Activated CD8-positive, alpha-beta memory T cell treated with anti-CD3 and anti-CD28 coated beads, Interleukin-2, amount 50 U/mL, for 4 hours (primary cell): ENCODE results near the gene ATP1B3.
"Not testable (repeated sequence)": the region's sequence is repeated elsewhere in the genome, so short reads cannot be mapped to it uniquely, and the experiment has no call there.

Source experiments
- DNase-seq: peaks from one replicate; pipeline ENCODE4 v3.0.0-alpha.2; 2020

The ATP1B3 gene

DNA sequence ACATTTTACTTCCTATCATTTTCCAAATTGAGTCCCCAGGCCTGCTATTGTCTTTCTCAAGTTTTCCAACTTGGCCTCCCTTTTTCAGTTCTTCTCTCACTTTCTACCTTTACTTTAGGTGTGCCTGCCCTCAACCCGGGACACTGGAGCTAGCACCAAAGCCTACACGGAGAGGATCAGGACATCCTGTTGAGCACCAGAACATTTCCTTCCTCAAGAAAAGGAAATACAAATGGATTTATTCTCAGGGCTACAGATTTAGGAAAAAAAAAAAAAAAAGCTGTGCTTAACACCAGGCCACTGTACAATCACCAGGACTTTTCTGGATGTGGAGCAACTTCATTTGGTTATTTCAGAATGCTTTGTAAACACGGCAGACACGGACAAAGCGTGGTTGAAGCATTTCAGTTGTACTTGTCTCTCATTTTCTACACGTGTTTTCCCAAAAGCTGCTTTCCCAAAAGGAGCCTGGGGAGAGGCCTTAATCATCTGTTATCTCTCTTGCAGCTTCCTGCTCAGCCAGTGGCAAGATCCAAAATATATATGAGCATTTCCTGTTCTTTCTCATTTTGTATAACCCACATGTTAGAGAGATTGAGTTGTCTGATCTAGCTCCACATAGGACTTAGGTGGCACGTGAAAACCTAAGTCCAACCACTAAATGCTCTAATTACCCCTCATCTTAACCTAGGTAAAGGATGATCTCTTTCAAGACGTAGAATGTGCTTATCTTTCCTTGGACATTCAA is 15.5 kb upstream of the ATP1B3 start:
- DNase-seq: no peak

GRCh38 chr3:141862279-141862816 is 14.1 kb upstream of the ATP1B3 start:
- no peak for DNase-seq

DNA sequence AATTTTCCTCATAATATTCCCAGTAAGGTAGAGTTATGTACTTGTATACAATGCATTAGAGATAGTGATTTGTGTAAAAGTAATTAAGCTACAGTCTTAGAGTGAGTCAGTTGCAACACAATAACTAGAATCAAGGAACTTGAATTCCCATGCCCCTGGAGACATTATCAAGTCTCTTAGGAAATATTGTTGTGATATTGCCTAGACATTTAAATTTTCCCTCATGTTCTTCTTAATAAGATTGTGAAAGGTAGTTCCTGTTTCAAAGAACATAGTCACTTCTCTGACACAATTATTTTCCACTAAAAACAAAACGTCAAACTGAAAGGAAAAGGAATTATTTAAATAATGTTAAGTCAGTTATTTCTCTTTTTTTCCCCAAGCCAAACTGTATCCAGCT is 13.0 kb upstream of the ATP1B3 start:
- DNase-seq: no peak

DNA sequence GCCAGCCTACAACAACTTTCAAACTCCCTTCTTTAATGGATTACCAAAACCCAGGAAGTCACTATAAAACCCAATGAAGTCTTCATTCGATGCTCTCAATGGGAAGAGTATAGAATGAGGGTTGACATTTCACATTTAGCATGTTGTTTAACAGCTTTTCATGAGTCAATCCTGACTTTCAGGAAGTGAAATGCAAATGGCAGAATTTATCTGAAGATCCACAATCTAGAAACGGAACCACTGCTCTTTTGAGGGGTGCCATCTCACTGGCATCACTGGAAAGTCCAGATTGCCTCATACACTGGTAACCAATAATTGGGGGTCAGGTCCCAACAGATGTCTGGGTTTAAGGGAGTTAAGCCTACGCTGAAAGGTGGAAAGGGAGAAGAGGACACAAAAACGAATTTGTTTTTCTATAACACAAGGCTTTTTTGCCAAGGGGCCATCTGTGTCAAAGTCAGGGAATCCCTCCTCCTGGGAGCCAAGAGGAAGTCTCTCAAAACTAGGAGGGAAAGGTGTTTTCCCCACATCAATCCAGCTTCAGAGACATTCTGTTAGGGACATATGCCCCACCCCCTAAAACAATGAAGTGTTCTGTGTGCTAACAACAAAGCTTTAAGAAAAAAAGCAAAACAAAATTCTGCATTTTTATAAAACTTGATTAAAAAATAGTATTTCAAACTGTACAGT is 12.0 kb upstream of the ATP1B3 start:
- no peak for DNase-seq

GRCh38 chr3:141865101-141865500 is 11.3 kb upstream of the ATP1B3 start:
- DNase-seq: no peak

- no peak for DNase-seq
These were observed 6.3 kb upstream of the ATP1B3 start for GRCh38 chr3:141870091-141870687.

GRCh38 chr3:141875374-141875892 is 1.0 kb upstream of the ATP1B3 start:
- DNase-seq: peak; percentile 83

DNA sequence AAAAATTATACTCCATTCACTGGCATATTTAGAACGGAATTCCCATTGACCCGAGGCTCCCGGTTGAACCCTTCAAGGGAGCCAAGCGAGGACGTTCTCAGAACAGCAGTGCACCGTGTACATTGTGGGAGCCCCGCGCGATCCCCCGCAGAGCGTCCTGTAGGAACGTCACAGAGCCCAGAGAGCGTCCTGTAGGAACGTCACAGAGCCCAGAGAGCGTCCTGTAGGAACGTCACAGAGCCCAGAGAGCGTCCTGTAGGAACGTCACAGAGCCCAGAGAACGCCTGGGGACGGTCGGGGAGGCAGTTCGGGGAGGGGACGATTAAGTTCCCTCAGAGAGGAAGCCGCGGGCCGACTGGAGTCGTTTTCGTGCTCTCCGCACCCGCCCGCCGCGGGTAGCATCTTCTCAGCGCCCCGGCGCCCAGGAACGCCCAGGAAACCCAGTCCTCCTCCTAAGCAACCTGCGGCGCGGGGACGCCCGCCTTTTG is 506 bp upstream of the ATP1B3 start:
- DNase-seq: no peak

DNA sequence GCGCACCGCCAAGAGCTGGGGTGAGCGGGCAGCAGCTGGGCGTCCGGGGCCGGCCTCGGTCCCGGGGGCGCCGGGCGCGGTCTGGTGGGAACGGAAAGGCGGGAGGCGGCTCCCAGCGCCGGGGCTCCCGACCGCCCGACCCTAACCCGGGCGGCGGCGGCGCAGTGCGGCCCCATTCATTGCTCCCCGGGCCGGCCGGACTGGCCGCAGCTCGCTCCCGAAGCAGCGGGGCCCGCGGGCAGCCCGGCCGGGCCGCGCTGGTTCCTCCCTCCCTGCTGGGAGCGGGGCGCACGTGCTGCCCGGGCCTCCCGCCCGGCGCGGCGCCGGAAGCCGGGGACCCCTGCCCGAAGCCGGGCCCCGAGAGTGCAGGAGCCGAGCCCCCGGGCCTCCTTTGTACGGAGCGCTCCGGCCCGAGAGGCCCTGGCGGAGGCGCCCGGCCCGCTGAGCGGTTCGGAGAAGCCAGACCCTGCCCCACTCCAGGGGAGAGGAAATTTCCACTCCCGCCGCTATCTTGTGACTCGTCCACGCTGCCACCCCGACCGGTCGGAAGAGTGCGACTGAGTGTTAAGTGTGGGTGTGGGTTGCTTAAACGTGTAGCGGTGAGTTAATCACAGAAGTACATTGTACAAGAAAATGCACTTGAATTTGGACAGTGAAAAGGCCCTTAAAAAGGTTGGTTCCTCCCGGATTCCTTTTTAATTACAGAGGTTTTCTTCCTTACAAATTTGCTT is 613 bp downstream of the ATP1B3 start:
- DNase-seq: peak; percentile 69

- DNase-seq: no peak
These were observed 1.5 kb downstream of the ATP1B3 start for GRCh38 chr3:141877911-141878310.

- no peak for DNase-seq
These were observed 1.9 kb downstream of the ATP1B3 start for GRCh38 chr3:141878326-141878725.

GRCh38 chr3:141878817-141879216 is 2.4 kb downstream of the ATP1B3 start:
- DNase-seq: no peak

GRCh38 chr3:141881702-141882101 is 5.3 kb downstream of the ATP1B3 start:
- DNase-seq: no peak

GRCh38 chr3:141887051-141887450 is 10.6 kb downstream of the ATP1B3 start:
- DNase-seq: no peak

GRCh38 chr3:141888548-141888947 is 12.1 kb downstream of the ATP1B3 start:
- not testable (repeated sequence) for DNase-seq

- DNase-seq: no peak
These were observed 18.2 kb downstream of the ATP1B3 start for GRCh38 chr3:141894524-141895176.

DNA sequence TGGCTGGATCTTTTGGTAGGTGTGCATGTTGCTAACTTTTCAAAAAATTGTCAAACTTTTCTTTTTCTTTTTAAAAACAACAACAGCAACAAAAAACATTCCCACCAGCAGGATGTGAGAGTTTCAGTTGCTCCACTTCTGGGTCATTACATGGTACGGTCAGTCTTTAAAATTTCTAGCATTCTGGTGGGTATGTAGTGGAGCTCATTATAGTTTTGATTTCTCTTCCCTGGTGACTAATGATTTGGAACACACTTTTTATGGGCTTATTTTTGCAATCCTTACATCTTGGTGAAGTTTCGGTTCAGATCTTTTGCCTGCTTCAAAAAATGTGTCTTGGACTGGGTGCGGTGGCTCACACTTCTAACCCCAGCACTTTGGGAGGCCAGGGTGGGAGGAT is 19.3 kb downstream of the ATP1B3 start:
- DNase-seq: no peak

DNA sequence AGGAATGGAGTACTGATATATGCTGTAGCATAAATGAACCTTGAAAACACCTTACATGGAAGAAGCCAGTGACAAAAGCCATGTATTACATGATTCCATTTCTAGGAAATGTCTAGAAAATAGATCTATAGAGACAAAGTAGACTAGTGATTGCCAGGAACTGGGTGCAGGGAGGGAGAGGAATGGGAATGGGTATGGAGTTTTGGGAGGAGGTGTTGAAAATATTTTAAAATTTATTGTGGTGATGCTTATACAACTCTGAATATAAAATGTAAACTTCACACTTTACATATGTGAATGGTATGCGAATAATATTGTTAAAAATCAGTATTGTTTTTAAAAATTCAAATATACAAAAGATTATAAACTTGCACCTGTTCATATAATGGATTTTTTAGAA is 22.5 kb downstream of the ATP1B3 start:
- no peak for DNase-seq

DNA sequence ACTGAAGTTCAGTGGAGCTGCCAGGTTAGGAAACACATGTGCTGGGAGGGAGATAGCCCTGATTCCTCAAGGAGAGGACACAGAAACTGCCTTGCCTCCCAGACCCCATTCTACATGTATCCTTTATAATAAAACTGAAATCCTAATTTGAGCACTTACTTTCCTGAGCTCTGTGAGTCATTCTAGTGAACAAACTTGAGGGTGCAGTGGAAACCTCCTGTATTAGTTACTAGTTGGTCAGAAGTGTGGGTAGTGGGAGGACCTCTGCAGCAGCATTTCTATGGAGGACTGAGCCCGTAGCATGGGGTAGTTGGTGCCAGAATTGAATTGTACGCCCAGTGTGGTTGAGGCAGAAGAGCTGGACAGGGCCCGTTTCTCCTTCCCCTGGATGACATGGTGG is 23.9 kb downstream of the ATP1B3 start:
- DNase-seq: no peak

DNA sequence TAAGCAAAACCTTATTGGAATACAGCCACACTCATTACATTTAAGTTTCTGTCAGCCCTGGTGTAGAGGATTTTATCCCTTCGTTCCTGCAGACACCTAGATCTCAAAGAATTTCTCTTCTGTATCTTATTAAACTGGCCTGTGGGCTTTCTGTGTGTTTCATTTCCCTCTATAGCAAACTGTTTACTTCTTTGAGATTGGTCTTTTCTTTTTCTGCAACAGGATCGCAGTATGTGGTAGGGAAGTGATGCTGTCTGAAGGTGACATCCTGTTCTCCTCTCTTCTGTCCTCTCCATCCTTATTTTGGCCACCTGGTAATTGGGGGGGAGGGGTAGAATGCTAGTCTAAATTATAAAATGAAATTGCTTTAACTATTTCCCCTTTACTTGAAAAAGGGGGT is 25.5 kb downstream of the ATP1B3 start:
- no peak for DNase-seq

DNA sequence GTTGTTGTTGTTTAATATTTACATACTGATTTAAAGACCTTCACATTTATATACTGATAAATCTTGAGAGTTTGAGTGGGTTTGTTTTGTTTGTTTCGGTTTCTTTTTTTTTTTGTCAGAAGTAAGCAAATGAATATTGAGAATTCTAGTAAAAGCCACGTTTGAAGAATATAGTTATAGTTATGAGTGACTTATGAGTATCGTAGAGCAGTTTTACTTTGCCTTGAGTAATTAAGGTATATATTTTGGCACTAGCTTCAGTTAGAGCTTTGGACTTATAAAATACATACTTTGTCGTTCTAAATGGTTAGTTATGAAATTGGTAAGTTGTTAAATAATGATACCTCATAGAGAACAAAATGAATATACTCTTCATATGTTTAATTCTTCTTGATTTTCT is 27.8 kb downstream of the ATP1B3 start:
- no peak for DNase-seq

DNA sequence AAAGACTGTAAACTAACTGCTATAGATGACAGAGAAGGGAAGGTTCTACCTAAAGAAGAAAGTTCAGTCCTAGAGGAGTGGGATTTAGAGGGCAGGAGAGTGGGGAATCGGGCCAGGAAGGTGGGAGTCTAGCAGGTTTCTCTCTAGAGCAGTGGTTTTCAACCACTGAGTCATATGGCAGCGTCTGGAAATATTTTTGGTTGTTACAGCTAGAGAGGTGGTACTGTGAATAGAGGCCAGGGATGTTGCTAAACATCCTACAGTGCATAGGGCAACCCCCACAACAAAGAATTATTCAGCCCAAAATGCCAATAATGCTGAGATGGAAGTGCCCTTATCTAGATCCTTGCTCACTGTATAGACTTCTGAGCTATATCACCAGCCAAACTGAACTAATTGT is 28.7 kb downstream of the ATP1B3 start:
- DNase-seq: no peak
